CD4-positive, alpha-beta memory T cell (primary cell): ENCODE results near the gene SPCS3. TPM values are rescaled to one million over a fixed set of nuclear protein-coding genes. Genes with fewer than 3 reads are reported as not detected.

Experiments used
- CTCF ChIA-PET: fragments of 350-600 bp; sonication (Branson Sonifier 250); formaldehyde crosslinking; loops from one replicate; lab custom pipeline; 2021; ENCODE audit warnings: inconsistent platforms; ENCODE audit not compliant: partially characterized antibody; lab: Charles Lee
- POLR2A ChIA-PET: fragments of 350-600 bp; sonication (Branson Sonifier 250); formaldehyde crosslinking; loops from one replicate; lab custom pipeline; 2021; ENCODE audit not compliant: partially characterized antibody; lab: Charles Lee
- DNase-seq, 5 donors: peaks; one replicate each; pipeline versions ENCODE4 v3.0.0 to v3.0.0-alpha.2; 2020 to 2022; ENCODE audit warnings: mixed read lengths in 1 of 5
- H3K27ac ChIP-seq: one replicate; pipeline ENCODE4 v1.7.0; 2013; ENCODE audit warnings: low read depth, low read length
- H3K27me3 ChIP-seq: 2 replicates; pipeline ENCODE4 v1.7.0; 2013; ENCODE audit warnings: mild to moderate bottlenecking, low read length, moderate library complexity; ENCODE audit not compliant: insufficient read depth
- H3K36me3 ChIP-seq: 2 replicates; pipeline ENCODE4 v1.7.0; 2013; ENCODE audit warnings: mild to moderate bottlenecking, low read length, moderate library complexity; ENCODE audit not compliant: insufficient read depth
- H3K4me1 ChIP-seq: 2 replicates; pipeline ENCODE4 v1.7.0; 2013; ENCODE audit warnings: mild to moderate bottlenecking, low read length, moderate library complexity; ENCODE audit not compliant: insufficient read depth
- H3K4me3 ChIP-seq, 2 donors: one replicate each; pipeline ENCODE4 v1.7.0; 2013; ENCODE audit warnings: low read length in 2 of 2, mild to moderate bottlenecking in 1 of 2
- H3K9me3 ChIP-seq, 2 donors: one replicate each; pipeline ENCODE4 v1.7.0; 2013; ENCODE audit warnings: low read length in 2 of 2, control low read depth in 1 of 2; ENCODE audit not compliant: control insufficient read depth in 1 of 2
- H3K27ac Mint-ChIP-seq, 7 donors: one replicate each; pipeline ENCODE4 v1.8.0; 2020 to 2021; ENCODE audit warnings: mixed read lengths in 7 of 7, mild to moderate bottlenecking in 6 of 7, inconsistent platforms in 3 of 7, moderate library complexity in 3 of 7
- H3K27me3 Mint-ChIP-seq, 2 donors: one replicate each; pipeline ENCODE4 v1.8.0; 2020 to 2021; ENCODE audit warnings: mixed read lengths in 2 of 2
- H3K36me3 Mint-ChIP-seq, 2 donors: one replicate each; pipeline ENCODE4 v1.8.0; 2020 to 2021; ENCODE audit warnings: mixed read lengths in 2 of 2, inconsistent platforms in 1 of 2, mild to moderate bottlenecking in 1 of 2
- H3K4me1 Mint-ChIP-seq, 4 donors: one replicate each; pipeline ENCODE4 v1.8.0; 2020 to 2021; ENCODE audit warnings: mixed read lengths in 4 of 4, mild to moderate bottlenecking in 1 of 4
- H3K4me3 Mint-ChIP-seq, 8 donors: one replicate each; pipeline ENCODE4 v1.8.0; 2020 to 2021; ENCODE audit warnings: mixed read lengths in 8 of 8, mild to moderate bottlenecking in 7 of 8, moderate library complexity in 6 of 8, inconsistent platforms in 3 of 8
- H3K9me3 Mint-ChIP-seq, 8 donors: one replicate each; pipeline ENCODE4 v1.8.0; 2020 to 2021; ENCODE audit warnings: mixed read lengths in 8 of 8, mild to moderate bottlenecking in 5 of 8, inconsistent platforms in 3 of 8, moderate library complexity in 1 of 8
- intact Hi-C: fragments of 100-400 bp; cut with micrococcal nuclease; formaldehyde crosslinking; loops from one replicate; pipeline ENCODE4 v1.15.1; 2023
- polyA plus RNA-seq, 2 donors: library from polyadenylated mRNA; unstranded; fragments of 300-500 nt; fragmentation: Illumina TruSeq; gene quantifications; one replicate each; pipeline ENCODE4 v1.2.3, GENCODE V29; 2021
- total RNA-seq, 2 experiments: library from RNA; stranded (reverse); gene quantifications; one replicate each; pipeline ENCODE4 v1.2.3, GENCODE V29; 2021

The SPCS3 gene
- total and polyA plus RNA-seq, 4 experiments from 2014 or later: 62.4 to 207 (median 134) TPM

DNA sequence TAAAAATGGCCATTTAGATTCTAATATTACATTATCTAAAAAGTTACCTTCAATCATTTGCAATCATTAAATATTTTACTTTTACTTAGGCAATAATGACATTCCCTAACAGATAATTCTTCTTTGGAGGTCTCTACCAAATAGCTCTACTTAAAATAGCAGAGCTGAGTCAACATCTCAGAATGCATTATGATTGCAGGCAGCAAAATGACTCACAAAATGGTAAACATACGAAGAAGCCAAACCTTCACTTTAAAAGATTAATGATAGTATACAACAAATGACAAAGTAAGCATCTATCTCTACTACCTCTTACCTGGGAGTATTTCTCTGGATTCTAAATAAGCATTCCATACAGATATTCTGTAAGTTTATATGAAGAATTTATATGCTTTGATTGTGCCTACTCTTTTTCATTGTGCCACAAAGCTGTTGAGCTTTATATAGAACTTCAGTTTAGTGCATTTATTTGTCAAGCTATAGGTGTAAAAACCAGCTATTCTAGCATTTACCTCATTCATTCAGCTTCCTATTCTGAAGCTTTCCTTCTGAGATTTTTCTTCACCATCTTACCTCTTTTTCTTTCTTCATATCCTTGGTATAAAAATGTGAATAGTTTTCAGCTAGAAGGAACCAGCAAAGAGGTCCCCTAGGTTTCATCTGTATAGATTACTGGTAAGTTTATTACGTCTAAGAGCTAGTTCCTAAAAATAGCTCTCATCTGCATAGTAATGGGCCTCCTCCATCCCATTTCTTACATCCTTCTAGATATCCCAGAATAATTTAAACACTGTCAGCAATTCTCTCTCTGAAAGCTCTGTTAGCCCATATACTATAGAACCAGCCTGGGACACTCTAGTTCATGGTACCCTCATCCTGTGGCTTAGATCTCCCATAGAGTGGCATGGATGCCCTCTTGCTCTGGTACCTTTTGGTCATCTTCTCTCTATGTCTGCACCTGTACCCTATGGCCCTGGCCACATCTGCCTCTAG lies 17.2 kb upstream of the SPCS3 start:
- CTCF ChIA-PET: no interaction called here
- Mint-ChIP-seq H3K9me3 (no peaks in the 10 kb centered on the region), H3K27ac (no peak overlapping the region), H3K27me3 (peaks cover 15 to 24% of the 10 kb centered on the region in 2 donors), H3K4me3 (no peak overlapping the region), H3K36me3 (no peaks in the 10 kb centered on the region), H3K4me1 (no peaks in the 10 kb centered on the region)
- Histone ChIP-seq H3K4me1 (no peaks in the 10 kb centered on the region), H3K27ac (no peak overlapping the region), H3K4me3 (no peak overlapping the region), H3K9me3 (no peaks in the 10 kb centered on the region), H3K27me3 (peaks cover 6% of the 10 kb centered on the region), H3K36me3 (no peaks in the 10 kb centered on the region)
- intact Hi-C loops: no loop called here
- no peak for DNase-seq
- POLR2A ChIA-PET: no interaction called here

DNA sequence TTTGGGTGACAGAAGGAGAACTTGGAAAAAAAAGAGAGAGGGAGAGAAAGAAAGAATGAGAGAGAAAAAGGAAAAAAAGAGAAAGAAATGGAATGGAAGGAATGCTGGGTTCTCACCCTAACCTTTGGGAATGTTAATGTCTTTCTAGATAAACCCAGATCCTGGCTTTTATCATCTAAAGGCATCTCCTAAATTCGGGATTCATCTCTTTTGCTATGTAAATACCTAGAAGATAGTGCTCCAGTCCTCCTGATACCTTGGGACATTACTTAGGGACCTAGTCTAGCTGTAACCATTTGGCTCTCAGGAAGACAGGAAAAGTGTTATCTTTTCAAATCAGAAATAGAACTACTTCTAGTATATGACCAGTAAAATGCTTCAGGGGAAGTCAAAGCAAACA lies 15.8 kb upstream of the SPCS3 start:
- no peak overlapping the region for H3K4me3 Mint-ChIP-seq
- Histone ChIP-seq H3K27ac (no peak overlapping the region), H3K4me3 (no peak overlapping the region), H3K4me1 (no peaks in the 10 kb centered on the region), H3K27me3 (peaks cover 9% of the 10 kb centered on the region), H3K9me3 (no peaks in the 10 kb centered on the region), H3K36me3 (no peaks in the 10 kb centered on the region)
- no peaks in the 10 kb centered on the region for H3K4me1 Mint-ChIP-seq
- no peaks in the 10 kb centered on the region for H3K36me3 Mint-ChIP-seq
- H3K27me3 Mint-ChIP-seq: peaks cover 17 to 31% of the 10 kb centered on the region in 2 donors
- DNase-seq: no peak
- H3K27ac Mint-ChIP-seq: no peak overlapping the region
- CTCF ChIA-PET: no interaction called here
- POLR2A ChIA-PET: no interaction called here
- intact Hi-C loops: no loop called here
- H3K9me3 Mint-ChIP-seq: no peaks in the 10 kb centered on the region

DNA sequence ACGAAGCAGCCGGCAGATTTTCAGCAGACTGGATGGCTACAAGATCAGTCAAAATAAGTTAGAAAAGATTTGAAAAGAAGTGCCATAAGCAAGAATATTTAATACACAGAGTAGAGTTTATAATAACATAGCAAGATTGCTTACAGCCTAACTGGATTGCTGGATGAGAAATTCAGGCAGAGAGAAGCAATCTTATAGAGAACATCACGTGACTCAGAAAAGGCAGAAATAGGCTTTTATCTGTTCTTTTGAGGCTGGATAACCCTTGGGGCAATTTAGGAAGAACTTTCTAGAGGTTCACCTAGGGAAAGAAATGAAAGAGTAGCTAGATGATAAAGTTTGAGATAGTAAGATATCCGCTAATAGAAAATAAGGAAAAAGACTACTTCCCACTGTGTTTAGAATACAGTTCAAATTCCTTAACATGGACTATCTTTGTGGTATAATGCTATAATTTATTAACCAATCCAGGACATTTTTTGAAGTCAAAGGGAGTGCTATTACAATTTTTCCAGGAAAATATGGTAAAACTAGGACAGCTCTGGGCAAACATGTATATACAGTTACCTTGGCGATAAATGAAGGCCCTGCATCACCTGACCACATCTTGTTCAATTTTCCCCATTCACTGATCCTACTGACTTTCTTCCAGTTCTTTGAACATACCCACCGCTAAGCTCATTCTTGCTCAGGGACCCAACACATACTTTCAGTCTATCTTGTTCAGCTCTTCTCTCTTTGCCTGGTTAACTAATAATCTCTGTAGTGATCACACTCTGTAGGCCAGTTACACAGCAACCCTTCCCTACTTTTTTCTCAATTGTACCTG lies 12.7 kb upstream of the SPCS3 start:
- Mint-ChIP-seq H3K9me3 (peaks cover 0 to 2% (median 0%) of the 10 kb centered on the region in 8 donors), H3K36me3 (no peaks in the 10 kb centered on the region), H3K27me3 (peaks cover 14 to 29% of the 10 kb centered on the region in 2 donors), H3K4me3 (no peak overlapping the region), H3K27ac (no peak overlapping the region), H3K4me1 (no peaks in the 10 kb centered on the region)
- H3K36me3 ChIP-seq: no peaks in the 10 kb centered on the region
- H3K4me1 ChIP-seq: no peaks in the 10 kb centered on the region
- no peak for DNase-seq
- H3K9me3 ChIP-seq: no peaks in the 10 kb centered on the region
- intact Hi-C loops: no loop called here
- H3K27me3 ChIP-seq: peaks cover 7% of the 10 kb centered on the region
- no peak overlapping the region for H3K4me3 ChIP-seq
- no peak overlapping the region for H3K27ac ChIP-seq
- ChIA-PET CTCF (interaction anchor here (1.5 kb wide), 1 partner anchor 33 kb away, joined by 4 read pairs; no protein-coding TSS in a partner anchor), POLR2A (no interaction called here)

DNA sequence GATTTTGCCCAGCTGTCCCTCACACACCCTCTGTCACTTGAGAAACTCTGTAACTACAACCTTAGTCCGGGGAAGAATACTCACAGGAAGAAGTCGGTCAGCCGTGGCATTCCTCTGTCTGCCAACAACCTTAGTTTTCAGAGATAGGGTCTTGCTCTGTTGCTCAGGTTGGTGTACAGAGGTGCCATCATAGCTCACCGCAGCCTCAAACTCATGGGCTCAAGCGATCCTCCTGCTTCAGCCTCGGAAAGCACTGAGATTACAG lies 12.2 kb upstream of the SPCS3 start:
- H3K36me3 Mint-ChIP-seq: no peaks in the 10 kb centered on the region
- H3K36me3 ChIP-seq: no peaks in the 10 kb centered on the region
- H3K27ac ChIP-seq: no peak overlapping the region
- H3K27me3 ChIP-seq: peaks cover 7% of the 10 kb centered on the region
- POLR2A ChIA-PET: no interaction called here
- intact Hi-C loops: no loop called here
- H3K27ac Mint-ChIP-seq: no peak overlapping the region
- H3K4me1 ChIP-seq: no peaks in the 10 kb centered on the region
- no peak overlapping the region for H3K4me3 ChIP-seq
- H3K9me3 ChIP-seq: no peaks in the 10 kb centered on the region
- CTCF ChIA-PET: no interaction called here
- no peak overlapping the region for H3K4me3 Mint-ChIP-seq
- no peaks in the 10 kb centered on the region for H3K4me1 Mint-ChIP-seq
- H3K9me3 Mint-ChIP-seq: peaks cover 0 to 2% (median 0%) of the 10 kb centered on the region in 8 donors
- peaks cover 14 to 29% of the 10 kb centered on the region in 2 donors for H3K27me3 Mint-ChIP-seq
- DNase-seq: no peak

DNA sequence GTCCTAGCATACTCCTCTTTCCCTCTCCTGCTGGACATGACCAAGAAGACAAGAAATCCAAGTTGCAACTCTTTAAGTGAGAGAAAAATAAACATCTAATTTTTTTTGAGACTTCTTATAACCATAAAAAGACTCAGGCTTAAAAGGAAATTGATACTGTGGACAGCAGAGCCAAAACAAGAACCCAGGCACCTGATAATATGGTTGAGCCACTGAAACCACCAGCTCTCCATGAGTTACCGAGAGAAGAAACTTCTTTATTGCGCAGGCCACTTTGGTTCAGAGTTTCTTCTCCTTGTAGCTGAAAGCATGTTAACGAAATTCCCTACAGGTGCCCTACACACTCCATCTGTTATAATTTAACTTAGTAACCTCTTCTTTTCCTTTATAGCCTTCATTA lies 11.3 kb upstream of the SPCS3 start:
- Histone ChIP-seq H3K4me1 (no peaks in the 10 kb centered on the region), H3K36me3 (no peaks in the 10 kb centered on the region), H3K4me3 (no peak overlapping the region), H3K27ac (no peak overlapping the region), H3K27me3 (peaks cover 7% of the 10 kb centered on the region), H3K9me3 (no peaks in the 10 kb centered on the region)
- no peaks in the 10 kb centered on the region for H3K4me1 Mint-ChIP-seq
- peaks cover 9 to 24% of the 10 kb centered on the region in 2 donors for H3K27me3 Mint-ChIP-seq
- H3K36me3 Mint-ChIP-seq: no peaks in the 10 kb centered on the region
- peaks cover 0 to 2% (median 0%) of the 10 kb centered on the region in 8 donors for H3K9me3 Mint-ChIP-seq
- intact Hi-C loops: no loop called here
- CTCF ChIA-PET: no interaction called here
- POLR2A ChIA-PET: no interaction called here
- H3K4me3 Mint-ChIP-seq: no peak overlapping the region
- H3K27ac Mint-ChIP-seq: no peak overlapping the region
- DNase-seq: no peak

DNA sequence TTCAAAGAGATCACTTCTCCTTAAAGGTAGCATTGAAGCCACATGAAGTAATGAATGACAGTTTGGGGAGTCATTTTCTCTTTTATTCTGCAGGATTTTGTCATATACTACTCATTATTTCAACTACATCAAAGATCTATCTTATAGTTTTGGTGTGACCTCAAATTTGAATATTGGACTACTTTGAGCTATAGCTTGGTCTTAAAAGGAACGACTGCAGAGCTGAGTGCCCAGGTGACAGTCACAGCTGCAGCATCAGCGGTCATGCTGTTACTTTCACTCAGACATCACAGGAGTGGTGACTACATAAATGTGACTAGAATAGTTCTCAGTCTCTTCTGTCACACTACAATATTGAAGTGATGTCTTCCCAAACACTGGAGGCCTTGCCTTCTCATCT lies 10.7 kb upstream of the SPCS3 start:
- no peaks in the 10 kb centered on the region for H3K36me3 Mint-ChIP-seq
- POLR2A ChIA-PET: no interaction called here
- peaks cover 0 to 2% (median 0%) of the 10 kb centered on the region in 8 donors for H3K9me3 Mint-ChIP-seq
- intact Hi-C loops: no loop called here
- Histone ChIP-seq H3K4me1 (no peaks in the 10 kb centered on the region), H3K27ac (no peak overlapping the region), H3K4me3 (no peak overlapping the region), H3K27me3 (peaks cover 7% of the 10 kb centered on the region), H3K9me3 (no peaks in the 10 kb centered on the region), H3K36me3 (no peaks in the 10 kb centered on the region)
- no peak overlapping the region for H3K4me3 Mint-ChIP-seq
- CTCF ChIA-PET: no interaction called here
- no peak overlapping the region for H3K27ac Mint-ChIP-seq
- H3K27me3 Mint-ChIP-seq: peaks cover 7 to 23% of the 10 kb centered on the region in 2 donors
- no peak for DNase-seq
- H3K4me1 Mint-ChIP-seq: peaks cover 0 to under 1% (median 0%) of the 10 kb centered on the region in 4 donors

DNA sequence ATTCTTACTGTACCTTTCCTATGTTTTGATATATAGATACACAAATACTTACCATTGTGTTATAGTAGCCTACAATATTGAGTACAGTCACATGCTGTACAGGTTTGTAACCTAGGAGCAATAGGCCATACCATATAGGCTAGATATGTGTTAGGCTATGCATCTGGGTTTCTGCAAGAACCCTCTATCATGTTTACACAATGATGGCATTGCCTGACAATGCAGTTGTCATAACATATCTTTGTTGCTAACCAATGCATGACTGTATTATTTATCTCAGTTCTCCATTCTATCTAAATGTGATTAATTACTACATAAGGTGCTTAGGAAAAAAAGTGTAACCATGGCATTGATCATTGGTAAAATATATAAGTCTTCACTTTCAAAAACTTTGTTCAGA lies 10.0 kb upstream of the SPCS3 start:
- POLR2A ChIA-PET: no interaction called here
- Mint-ChIP-seq H3K27ac (no peak overlapping the region), H3K27me3 (peaks cover 7 to 16% of the 10 kb centered on the region in 2 donors), H3K4me3 (no peak overlapping the region), H3K9me3 (peaks cover 0 to 2% (median 0%) of the 10 kb centered on the region in 8 donors), H3K4me1 (peaks cover 0 to 1% (median 0%) of the 10 kb centered on the region in 4 donors), H3K36me3 (no peaks in the 10 kb centered on the region)
- Histone ChIP-seq H3K27me3 (peaks cover 7% of the 10 kb centered on the region), H3K36me3 (no peaks in the 10 kb centered on the region), H3K27ac (no peak overlapping the region), H3K4me3 (no peak overlapping the region), H3K9me3 (no peaks in the 10 kb centered on the region), H3K4me1 (no peaks in the 10 kb centered on the region)
- intact Hi-C loops: no loop called here
- CTCF ChIA-PET: no interaction called here
- DNase-seq: no peak
